VCaP (cell line): Measurements from ENCODE around the gene PHAF1.

ENCODE experiments used
- H3K27ac ChIP-seq: fragments of 450-650 bp; 2 replicates; pipeline ENCODE4 v1.5.1; 2017
- CTCF ChIP-seq: fragments of 450-650 bp; conservative IDR thresholded peaks from 2 replicates; pipeline ENCODE4 v1.5.1; 2017; ENCODE audit warnings: mild to moderate bottlenecking, moderate library complexity

Gene PHAF1

DNA sequence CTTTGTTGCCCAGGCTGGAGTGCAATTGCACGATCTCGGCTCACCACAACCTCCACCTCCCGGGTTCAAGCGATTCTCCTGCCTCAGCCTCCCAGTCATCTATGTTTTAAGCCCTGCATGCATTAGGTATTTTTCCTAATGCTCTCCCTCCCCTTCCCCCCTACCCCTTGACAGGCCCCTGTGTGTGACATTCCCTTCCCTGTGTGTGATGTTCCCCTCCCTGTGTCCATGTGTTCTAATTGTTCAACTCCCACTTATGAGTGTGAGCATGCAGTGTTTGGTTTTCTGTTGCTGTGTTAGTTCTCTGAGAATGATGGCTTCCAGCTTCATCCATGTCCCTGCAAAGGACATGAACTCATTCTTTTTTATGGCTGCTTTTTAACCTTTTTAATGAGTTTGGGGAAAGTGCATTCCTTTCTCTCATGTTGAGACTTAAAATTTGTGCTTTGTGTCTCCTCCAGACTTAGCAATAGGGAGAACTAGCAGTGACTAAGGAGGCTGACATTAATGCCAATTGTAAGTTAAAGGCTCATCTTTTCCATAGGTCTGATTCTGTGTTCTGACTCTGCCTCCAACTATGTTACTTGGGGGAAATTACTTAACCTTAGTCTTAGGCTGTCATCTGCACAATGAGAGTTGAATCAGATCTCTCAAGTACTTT, 17.7 kb upstream of the PHAF1 start:
- H3K27ac ChIP-seq = no peak overlapping the region
- no peak for TF ChIP-seq CTCF

DNA sequence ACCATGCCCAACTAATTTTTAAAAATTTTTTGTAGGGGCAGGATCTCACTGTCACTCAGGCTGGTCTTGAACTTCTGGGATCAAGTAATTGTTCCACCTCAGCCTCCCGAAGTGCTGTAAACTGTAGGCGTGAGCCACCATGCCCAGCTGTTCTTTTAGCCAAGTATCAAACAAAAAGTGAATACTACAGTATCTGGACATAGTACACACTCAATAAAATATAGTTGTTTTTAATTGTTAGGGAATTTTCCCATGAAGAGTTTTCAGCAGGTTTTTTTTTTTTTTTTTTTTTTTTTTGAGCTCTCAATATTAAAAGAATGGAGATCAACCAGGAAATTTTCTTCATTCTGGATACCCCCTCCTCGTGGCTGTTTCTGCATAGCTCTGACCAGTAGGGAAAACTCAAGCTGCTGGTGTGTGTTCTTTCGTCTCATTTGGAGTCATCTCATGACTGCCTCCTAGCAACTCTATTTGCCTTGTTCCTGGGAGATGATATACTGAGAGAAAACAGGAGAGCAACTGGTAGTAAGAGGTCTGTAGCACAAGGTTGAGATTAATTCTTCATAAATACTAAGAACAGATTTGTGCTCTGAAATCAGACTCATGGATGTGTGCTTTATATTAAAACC, 16.5 kb upstream of the PHAF1 start:
- no peak for TF ChIP-seq CTCF
- H3K27ac ChIP-seq = no peak overlapping the region

- no peak for TF ChIP-seq CTCF
- no peak overlapping the region for H3K27ac ChIP-seq
Measured at GRCh38 chr16:67098599-67098998, 11.1 kb upstream of the PHAF1 start.

DNA sequence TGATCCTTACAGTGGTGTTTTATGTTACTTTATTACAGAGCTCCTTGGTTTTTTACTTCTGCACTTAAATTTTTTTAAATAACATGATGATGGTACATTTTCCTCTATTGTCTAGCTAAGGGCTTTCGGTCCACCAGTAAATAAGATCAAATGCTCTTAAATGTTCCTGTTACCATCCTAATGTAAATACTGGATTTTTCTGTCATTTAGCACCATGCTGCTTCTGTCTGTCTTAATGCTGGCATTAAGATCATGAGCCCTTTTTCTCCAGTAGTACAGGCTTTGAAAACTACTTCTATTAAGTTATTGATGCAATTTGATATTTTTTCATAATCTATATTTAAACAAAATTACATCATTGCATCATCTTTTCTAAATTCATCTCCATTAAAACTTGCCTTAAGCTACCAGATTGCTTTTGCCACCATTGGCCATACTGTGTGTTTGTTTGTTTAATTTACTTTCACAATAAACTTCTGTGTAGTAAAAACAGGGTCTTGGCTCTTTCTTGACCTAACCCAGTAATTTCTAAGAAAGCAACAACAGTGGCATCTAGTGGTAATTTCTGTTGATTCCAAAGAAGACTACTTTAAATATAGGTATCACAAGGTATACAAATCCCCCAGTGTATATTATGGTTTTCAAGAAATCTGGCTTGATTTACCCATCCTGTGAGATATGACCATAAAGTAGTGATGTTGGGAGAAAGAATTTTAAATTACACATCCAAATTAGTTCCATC, 9.0 kb upstream of the PHAF1 start:
- peak; percentile 63 for TF ChIP-seq CTCF
- H3K27ac ChIP-seq = no peak overlapping the region

DNA sequence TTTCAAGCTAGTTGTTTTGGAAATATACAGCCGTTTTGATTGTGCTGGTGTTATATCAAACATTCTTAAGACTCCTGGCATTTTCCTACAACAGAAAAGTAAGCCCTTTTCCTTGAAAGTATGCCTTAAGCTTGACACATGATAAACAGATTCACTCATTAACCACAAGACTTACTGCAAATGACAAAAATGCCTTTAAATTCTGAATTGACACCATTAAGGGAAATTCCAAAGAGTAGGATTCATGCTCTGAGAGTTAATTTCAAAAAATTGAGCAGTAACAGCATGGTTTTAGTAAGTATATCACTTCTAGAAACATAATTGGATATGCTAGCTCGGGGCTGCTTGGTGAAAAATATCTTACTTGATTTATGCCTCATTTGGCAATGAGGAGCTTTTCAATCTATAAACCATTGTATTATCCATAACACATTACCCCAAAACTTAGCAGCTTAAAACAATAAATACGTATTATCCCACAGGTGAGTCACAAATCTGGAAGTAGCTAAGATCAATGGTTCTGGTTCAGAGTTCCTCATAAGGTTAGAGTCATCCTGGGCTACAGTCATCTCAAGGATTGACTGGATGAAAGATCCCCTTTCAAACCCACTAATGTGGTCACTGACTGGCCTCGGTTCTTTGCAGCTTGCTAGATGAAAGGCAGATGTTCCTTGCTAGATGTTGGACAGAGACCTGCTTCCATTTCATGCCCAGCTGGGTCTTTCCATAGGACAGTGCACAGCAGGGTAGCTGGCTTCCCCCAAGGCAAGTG, 8.2 kb upstream of the PHAF1 start:
- H3K27ac ChIP-seq = no peak overlapping the region
- peak; percentile 23; the same call in 1 of the 2 replicates for TF ChIP-seq CTCF

DNA sequence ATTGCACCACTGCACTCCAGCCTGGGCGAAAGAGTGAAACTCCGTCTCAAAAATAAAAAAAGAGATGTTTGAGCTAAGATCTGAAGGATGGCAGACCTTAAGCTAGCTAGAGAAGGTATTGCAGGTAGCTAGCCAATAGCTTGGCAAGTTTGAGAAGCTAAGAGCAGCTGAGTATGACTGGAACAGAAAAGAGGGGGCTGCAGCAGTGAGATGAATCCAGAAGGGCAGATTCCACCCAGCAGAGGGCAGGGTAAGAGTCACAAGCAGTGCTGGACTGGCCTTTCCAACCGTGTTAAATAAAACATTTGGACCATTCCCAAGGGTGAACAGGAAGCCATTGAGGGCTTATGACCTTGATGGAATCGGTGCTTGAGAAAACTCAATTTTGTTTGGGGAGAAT, 5.7 kb upstream of the PHAF1 start:
- peak overlapping the region; percentile 41 for H3K27ac ChIP-seq
- TF ChIP-seq CTCF = peak; percentile 30; the same call in 1 of the 2 replicates

DNA sequence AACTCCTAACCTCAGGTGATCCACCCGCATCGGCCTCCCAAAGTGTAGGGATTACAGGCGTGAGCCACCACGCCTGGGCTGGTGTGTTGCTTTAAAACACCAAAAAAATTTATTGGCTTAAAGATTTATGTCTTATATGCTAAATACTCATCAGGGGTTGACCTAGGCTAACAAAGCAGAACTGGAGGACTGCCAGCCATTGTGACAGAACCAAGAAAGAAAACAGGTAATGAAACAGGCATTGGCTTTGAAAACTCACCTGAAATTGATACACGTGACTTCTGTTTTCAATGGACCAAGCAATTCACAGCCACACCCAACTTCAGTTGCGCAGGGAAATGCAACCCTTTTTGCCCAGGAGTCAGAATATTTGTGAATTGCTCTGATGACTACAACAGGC, 4.9 kb upstream of the PHAF1 start:
- TF ChIP-seq CTCF = no peak
- H3K27ac ChIP-seq = peak overlapping the region; percentile 41
